Mammary microvascular endothelial cell (primary cell): ENCODE measurements around the gene SPDYE6. TPM values are rescaled to one million over a fixed set of nuclear protein-coding genes. Genes with fewer than 3 reads are reported as not detected.

Experiments
- total RNA-seq: library from RNA; depleted of rRNA; stranded (reverse); fragments of >200 nt; gene quantifications from 2 replicates; pipeline ENCODE4 v1.2.3, GENCODE V29; 2015

SPDYE6 gene, protein sequence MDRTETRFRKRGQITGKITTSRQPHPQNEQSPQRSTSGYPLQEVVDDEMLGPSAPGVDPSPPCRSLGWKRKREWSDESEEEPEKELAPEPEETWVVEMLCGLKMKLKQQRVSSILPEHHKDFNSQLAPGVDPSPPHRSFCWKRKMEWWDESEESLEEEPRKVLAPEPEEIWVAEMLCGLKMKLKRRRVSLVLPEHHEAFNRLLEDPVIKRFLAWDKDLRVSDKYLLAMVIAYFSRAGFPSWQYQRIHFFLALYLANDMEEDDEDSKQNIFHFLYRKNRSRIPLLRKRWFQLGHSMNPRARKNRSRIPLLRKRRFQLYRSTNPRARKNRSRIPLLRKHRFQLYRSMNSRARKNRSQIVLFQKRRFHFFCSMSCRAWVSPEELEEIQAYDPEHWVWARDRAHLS
- 0.07 TPM in 1 of 2 replicates, not detected in the other for total RNA-seq

GRCh38 chr7:102356344-102356743 is at the start of gene SPDYE6:
TSS of gene SPDYE6 (minus strand) at chr7:102356444. CDS start at chr7:102356023, 421 bp downstream.

GRCh38 chr7:102395873-102396709 is 39.8 kb upstream of the SPDYE6 start, which contains the start of gene PRKRIP1:
TSS of gene PRKRIP1 (plus strand) at chr7:102396363. CDS start at chr7:102396412, 49 bp downstream.

Other genes with a start within 250 kb of the SPDYE6 start
- 2.5 and 3.5 TPM in 2 replicates for gene SH2B2, start 69.6 kb downstream of the SPDYE6 start, total RNA-seq
- 14.7 and 16.9 TPM in 2 replicates for gene PRKRIP1, start 39.9 kb upstream of the SPDYE6 start, total RNA-seq
- gene ORAI2, start 77.1 kb upstream of the SPDYE6 start, total RNA-seq = 65.9 and 82.4 TPM in 2 replicates
- gene ALKBH4, start 108.4 kb upstream of the SPDYE6 start, total RNA-seq = 10.7 and 12.1 TPM in 2 replicates
- gene LRWD1, start 108.5 kb upstream of the SPDYE6 start, total RNA-seq = 13.2 and 14.6 TPM in 2 replicates
- gene POLR2J, start 122.5 kb upstream of the SPDYE6 start, total RNA-seq = 28.8 and 38.4 TPM in 2 replicates
- 3.3 and 4.6 TPM in 2 replicates for gene RASA4B, start 161.3 kb upstream of the SPDYE6 start, total RNA-seq
- 0.67 and 1.6 TPM in 2 replicates for gene UPK3BL2, start 187.3 kb upstream of the SPDYE6 start, total RNA-seq
- not detected in 2 replicates for gene SPDYE2, start 194.8 kb upstream of the SPDYE6 start, total RNA-seq
- gene POLR2J3, start 216.1 kb upstream of the SPDYE6 start, total RNA-seq = 12.4 and 16.2 TPM in 2 replicates